Measurements from ENCODE around the gene UQCR11.
A peak's percentile ranks its signal among the peaks of the same experiment; 100 is the strongest.

Gene UQCR11

DNA sequence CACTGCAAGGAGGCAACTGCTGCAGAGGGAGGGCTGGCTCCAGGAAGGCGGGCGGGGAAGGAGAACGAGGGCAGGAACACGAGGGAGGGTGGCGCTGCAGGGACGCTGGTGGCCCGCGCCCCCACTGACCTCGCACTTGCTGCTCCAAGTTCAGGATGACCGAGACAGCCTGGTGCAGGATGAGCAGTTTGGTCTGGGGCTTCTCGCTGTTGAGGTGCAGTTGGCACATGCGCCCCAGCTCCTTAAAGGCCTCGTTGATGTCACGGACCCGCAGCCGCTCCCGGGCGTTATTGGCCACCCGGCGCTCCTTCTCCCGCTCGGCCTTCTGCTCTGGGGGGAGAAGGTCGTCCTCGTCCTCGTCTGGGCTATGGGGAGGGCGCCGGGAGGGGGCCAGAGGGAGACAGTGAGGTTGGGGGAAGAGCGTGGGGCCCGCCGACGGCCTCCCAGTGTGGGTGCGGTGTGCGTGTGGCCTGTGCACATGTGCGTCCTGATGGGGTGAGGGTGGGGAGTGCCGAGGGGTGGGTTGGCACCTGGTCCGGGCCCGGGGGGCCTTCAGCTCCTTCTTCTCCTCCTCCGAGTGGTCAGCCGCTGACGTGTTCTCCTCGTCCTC, 10.0 kb upstream of the UQCR11 start:
- no peak for DNase-seq (ENCODE audit: low spot score)

DNA sequence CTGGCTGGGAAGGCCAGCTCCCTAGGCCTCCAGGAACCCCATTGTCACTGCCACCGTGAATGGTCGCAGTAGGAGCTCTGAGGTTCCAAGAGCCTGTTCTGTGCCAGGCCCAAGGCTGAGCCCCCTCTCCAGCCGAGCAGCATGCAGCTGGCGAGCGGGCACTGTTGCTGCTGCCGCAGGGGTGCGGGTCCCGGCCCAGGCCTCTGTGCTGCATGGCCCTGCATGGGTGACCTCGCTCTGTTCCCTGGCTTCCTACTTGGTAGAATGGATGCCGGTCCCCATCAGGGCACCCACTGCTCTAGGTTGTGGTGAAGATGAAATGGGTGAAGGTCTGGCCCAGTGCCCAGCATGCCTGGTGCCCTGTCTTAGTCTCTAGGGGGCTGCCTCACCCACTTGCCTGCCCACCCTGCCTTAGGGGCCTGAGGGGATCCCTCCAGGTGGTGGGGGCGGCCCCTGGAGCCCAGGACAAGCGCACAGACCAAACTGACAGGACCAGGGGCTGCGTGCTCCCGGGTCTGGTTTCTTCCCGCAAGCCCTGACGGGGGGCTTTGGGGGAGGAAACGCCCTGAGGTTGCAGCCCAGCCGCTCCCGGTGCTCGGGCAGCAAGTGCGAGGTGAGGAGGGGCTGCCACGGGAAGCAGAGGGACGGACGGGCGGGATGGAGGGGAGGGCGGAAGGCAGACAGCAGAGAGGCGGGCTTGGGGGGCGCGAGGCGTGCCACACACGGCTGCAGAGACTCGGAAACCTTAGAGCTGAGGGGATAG, 8.7 kb upstream of the UQCR11 start:
- no peak for DNase-seq (ENCODE audit: low spot score)

DNA sequence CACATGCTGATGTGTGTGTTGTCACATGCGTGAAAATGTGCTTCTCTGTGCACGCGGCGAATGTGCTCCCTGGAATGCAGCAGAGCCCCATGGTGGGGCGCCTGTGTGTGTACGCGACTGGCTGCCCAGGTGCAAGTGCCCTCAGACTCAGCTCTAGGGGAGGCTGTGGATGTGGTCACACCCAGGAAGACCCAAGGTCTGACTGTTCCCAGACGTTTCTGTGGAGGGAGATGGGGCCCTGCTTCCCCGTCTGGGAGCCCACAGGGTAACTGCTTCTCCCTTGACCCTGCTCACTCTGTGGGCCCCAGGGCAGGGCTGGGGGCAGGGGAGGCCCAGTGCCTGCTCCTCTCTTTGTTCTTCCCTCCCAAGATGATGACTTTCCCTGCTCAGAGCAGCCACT, 7.9 kb upstream of the UQCR11 start:
- no peak for DNase-seq (ENCODE audit: low spot score)

DNA sequence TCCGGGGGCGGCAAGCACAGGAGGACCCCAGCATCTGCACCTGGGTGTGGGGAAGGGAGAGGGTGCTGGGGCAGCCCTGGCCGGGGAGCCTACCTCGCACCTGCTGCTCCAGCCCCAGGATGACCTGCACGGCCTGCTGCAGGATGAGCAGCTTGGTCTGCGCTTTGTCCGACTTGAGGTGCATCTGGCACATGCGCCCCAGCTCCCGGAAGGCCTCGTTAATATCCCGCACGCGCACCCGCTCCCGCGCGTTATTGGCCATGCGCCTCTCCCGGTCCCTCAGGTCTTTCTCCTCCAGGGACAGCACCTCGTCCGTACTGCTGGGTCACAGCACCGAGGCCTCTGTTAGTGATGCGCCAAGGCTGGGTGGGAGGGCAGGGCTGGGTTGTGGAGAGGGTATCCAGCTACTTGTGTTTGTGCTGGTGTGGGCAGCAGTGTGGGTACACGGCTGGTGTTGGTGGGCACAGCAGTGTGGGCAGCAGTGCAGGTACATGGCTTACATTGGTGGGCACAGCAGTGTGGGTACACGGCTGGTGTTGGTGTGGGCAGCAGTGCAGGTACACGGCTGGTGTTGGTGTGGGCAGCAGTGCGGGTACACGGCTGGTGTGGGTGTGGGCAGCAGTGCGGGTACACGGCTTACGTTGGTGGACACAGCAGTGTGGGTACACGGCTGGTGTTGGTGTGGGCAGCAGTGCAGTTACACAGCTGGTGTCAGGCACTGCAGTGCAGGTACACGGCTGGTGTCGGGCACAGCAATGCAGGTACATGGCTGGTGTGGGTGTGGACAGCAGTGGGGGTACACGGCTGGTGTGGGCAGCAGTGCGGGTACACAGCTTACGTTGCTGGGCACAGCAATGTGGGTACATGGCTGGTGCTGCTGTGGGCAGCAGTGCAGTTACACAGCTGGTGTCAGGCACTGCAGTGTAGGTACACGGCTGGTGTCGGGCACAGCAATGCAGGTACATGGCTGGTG, 7.1 kb upstream of the UQCR11 start:
- no peak for DNase-seq (ENCODE audit: low spot score)

DNA sequence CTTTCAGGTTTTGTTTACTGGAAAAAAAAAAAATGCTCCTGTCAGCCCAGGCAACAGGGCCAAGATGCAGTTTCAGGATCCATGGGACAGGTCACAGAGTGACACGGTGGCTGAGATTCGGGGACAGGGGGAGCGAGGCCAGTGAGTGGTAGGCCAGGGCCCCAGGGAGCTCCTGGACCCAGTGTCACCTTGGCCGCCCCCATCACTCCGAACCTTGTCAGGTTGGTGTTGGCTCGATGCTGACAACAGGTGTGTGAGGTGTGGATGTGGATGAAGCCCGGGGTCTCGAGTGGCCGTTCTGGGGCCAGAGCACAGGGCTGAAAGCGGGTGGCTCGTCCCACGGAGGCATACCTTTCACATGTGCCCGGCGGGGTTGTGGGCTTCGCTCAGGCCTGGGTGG, 6.1 kb upstream of the UQCR11 start:
- DNase-seq (ENCODE audit: low spot score), result no peak

DNA sequence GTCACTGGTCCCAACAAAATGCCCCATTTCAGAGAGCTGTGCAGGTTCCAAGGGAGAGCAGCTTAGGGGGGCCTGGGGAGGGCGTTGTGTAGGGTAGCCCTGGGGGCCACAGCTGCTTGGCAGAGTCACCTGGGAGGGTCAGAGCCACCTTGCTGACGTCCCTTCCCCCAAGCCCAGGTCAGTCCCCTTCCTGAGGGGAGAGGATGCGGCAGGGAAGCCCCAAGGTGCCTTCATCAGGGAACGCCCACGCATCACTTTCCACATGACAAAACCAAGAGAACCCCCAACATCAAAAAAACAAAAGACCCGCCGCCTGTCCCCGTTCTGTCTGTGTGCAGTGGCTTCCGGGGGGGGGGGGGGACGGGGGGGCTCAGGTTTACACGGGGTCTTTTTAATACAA, 5.3 kb upstream of the UQCR11 start:
- DNase-seq (ENCODE audit: low spot score), result no peak

DNA sequence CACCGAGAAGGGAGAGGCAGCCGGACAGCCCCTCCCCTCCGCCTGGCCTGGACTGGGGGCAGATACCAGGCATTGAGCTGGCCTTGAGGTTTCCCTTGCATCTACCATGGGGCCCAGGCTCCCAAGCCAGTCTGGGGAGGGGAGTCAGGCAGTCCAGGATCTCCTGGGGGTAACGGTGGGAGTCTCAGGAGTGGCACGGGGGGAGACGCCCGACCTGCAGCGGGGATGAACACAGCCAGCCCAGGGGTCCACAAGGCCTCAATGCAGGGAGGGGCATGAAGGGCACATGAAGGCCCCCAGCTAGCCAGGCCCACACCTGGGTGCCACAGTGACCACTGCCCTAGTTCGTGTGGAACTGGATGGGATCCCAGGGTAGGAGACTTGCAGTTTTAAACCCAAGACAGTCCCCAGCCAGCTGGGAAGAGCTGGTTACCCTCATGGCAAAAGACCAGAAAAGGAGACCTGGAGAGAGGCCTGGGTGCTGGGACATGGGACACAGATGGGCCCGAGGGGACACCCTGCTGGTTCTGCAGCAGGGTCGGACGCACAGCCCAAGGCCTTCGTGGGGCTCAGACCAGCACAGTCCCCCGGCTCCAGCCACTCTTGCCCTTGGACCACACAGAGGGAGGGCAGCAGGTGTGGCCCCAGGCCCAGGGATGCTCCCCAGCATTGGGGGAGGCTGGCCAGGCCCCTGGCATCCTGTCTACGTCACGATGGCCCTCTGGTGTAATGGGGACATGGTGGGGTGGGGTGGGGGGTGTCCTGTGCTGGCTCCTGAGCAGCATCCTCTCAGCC, 4.6 kb upstream of the UQCR11 start:
- no peak for DNase-seq (ENCODE audit: low spot score)

DNA sequence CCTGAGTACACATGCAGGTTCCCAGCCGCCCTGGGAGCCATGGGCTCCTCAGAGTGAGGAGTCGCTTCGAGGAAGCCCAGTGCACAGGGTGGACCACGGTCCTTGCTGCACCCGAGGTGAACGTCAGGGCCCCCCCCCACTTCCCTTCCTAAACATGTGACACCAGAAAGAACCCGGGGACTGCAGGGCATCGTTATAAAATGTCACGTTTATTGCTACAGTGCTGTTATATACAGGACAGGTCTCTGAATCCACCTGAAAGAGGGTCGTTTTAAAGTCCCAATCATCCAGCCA, 3.8 kb upstream of the UQCR11 start:
- DNase-seq (ENCODE audit: low spot score), result no peak

DNA sequence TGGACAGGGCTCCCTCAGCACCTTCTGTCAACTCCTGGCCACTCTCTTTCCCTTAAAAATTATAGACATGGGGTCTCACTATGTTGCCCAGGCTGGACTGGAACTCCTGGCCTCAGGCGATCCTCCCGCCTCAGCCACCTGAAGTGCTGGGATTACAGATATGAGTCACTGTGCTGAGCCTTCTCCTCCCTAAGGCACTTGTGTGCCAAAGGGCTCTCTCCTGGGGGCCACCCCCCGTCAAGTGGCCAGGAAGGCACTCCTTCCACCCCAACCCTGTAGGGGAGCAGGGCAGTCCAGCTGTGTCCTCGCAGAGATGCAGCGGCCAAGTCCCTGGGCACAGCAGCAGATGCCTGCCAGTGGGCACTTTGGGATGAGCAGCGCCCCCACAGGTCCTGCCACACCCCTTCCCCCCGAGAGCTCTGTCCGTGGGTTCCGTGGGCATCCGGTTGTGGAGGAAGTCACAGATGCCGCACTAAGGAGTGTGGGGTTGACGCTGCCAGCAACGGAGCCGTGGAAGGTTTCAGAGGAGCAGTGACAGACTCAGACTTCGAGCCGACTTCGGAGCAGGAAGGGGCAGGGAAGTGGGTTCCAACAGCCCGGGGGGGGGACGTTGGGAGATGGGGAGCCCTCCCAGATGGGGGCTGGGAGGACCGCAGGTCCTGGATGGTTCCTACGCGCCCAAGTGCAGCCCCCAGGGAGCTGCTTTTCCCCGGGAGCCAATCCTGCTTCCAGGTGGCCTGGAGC, 3.3 kb upstream of the UQCR11 start:
- DNase-seq (ENCODE audit: low spot score), result no peak

DNA sequence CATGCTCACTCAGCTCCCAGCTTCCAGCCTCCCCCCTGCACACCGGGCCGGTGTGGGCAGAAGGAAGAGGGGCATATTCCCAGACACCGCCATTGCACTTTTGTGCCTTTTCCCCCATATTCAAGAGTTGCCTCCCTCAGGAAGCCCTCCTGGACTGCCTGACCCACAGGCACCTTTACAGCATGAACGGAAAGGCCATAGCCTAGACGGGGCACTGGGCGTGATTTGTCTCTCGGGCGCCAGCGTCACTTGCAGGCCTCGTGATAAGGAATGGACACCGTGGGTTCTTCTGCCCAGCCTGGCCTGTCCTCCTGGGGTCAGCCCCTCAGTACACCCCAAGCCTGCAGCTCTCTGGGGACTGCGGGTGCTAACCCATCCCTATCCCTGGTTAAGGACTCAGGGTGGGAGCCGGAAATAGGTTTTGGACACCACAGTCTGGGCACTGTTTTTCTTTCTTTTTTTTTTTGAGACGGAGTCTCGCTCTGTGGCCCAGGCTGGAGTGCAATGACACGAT, 933 bp upstream of the UQCR11 start:
- no peak for DNase-seq (ENCODE audit: low spot score)

DNA sequence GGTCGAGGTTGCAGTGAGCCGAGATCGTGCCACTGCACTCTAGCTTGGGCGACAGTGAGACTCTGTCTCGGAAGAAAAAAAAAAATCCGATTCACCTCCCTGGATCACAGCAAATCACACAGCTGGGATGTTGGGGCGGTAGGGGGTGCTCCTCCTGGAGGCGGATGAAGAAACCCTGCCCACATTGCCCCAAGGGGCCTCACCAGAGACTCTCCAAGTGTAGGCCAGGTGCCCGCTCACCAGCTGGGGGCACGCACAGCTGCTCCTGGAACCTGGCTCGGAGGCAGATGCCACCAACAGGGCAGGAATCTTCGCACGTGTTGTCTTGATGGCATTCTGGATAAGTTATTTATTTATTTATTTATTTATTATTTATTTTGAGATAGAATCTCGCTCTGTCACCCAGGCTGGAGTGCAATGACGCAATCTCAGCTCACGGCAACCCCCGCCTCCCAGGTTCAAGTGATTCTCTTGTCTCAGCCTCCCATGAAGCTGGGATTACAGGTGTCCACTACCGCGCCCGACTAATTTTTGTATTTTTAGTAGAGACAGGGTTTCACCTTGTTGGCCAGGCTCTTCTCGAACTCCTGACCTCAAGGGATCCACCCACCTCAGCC, 3.1 kb downstream of the UQCR11 start:
- no peak for DNase-seq (ENCODE audit: low spot score)

DNA sequence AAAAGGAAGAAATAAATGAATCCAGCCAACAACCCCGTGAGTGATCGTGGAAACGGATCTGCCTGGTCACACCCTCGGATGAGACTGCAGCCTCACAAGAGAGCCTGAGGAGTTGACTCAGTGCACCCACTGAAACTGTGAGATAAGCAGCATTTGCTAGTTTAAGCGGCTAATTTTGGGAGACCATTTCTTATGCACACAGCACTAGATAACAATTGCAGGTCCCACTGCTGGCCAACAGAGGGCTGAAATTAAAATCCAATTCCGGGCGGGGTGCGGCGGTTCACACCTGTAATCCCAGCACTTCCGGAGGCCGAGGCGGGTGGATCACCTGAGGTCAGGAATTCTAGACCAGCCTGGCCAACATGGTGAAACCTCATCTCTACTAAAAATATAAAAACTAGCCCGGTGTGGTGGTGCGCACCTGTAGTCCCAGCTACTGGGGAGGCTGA, 3.6 kb downstream of the UQCR11 start:
- no peak for DNase-seq (ENCODE audit: low spot score)

DNA sequence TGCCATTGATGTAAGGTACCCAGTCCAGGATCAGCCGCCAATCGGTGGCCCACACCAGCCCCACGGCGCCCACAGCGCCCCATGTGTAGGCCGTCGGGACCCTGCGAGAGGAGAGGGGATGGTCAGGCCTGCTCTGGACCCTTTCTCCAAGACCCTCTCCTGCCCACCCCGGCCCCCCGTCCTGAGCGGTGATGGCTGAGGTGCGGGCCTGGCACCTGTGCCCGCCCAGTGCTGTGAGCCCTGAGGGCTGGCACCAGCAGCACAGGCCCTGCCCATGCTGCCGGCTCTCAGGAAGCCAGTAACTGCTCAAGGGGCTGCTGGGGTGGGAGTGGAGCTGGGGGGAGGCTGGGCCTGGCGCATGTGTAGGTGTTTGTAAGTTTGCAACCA, 5.8 kb downstream of the UQCR11 start:
- DNase-seq (ENCODE audit: low spot score), result no peak

DNA sequence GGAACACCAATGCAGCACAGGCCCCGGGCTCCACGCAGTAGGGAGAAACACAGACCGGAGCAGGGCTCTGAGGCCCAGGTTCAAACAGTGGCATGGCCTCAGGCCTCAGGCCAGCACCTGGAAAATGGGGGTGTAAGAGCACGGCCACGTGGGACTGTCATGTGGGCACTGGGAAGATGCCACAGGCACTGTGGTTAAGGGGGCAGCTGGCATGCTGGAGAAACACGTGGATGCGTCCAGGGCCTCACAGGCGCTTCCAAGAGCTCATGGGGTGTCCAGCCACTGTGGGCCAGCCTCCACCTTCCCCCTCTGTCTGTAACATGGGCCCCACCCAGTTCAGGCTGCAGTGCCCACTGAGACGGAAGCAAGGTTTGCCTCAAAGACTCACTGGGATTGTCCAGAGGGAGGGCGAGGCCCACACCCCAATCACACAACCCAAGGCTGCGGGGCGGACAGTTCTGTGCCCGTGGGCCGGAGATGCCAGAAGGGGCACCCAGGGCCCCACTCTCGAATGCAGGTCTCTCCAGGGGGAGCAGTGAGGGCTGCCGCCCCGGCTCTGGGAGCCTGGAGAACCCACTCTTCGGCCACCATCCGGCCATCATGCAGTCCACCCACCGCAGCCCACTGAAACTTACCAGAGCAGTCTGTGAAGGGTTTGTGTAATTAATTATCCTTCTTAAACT, 6.3 kb downstream of the UQCR11 start:
- no peak for DNase-seq (ENCODE audit: low spot score)

DNA sequence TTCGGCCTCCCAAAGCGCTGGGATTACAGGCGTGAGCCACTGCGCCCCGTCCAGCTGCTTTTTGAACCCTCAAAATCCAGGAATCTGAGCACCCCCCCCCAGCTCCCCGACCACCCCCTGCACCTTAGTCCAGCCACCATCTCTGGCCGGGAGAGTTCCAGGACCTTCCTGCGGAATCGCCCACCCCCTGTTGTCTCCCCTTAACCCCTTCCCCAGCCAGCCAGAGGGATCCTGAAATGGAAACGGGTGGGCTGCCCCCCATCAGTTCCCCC, 11.8 kb downstream of the UQCR11 start:
- DNase-seq (ENCODE audit: low spot score), result no peak

DNA sequence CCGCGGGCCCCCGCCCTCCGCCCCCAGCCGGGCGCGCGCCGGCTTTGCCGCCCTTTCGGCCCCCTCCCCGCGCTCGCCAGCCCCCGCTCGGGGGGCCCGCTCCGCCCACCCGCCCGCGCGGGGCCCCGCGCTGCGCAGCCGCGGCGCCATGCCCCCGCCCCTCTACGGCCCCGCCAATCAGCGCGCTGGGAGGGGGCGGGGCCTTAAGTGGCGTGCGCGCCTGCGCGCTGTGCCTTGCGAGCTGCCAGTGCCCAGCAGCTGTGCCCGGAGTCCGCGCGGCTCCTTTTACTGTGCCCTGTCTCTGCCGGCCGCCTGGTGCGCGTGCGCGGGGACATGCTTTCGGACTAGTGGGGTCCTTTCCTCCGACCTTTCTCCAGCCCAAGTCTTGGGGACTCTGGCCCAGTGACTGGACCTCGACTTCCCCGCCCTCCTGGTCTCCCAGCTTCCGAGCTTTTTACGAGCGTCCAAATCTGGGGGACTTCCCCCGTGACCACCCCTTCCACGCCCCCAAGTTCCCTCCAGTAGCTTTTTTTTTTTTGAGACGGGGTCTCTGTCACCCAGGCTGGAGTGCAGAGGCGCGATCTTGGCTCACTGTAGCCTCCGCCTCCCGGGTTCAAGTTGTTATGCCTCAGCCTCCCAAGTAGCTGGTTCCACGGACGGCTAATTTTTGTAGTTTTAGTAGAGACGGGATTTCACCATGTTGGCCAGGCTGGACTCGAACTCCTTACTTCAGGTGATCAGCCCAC, 12.3 kb downstream of the UQCR11 start, which contains the start of gene MBD3:
Gene MBD3, minus strand, starts transcription at position 111 of the 746 bp plus-strand sequence. CDS start 234 bp downstream, outside the sequence.
- DNase-seq (ENCODE audit: low spot score), result peak; percentile 91

DNA sequence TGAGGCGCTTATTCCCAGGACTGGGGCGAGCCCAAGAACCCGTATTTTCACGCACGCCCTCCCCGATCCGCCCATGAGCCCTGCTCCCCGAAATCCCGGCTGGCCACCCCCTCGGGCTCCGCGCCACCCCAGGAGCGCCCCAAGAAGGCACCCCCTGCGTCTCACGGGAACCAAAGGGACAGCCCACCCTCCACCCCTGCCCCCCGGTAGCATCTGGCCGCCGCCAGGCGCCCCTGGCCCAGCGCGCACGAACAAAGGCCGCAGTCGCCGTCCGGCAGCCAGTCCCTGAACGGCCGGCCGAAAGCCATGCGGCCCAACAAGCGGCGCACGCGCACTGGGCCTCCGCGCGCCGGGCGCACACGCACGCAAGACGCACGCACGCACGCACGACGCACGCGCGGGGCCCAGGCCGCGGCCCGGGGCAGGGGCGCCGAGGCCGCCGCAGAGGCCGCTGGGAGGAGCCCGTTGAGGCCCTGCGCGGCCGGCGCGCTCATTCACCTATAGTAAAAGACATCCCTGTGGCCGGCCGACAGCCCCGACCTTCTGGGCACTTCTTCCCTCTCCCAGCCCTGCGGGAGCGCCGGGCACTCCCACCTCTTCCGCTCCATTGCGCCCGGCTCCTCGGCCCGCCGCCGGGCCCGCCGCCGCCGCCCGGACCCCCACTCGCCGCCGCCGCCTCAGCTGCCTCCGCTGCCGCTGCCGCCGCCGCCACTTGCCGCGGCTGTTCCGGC, 13.1 kb downstream of the UQCR11 start:
- DNase-seq (ENCODE audit: low spot score), result peak; percentile 84

DNA sequence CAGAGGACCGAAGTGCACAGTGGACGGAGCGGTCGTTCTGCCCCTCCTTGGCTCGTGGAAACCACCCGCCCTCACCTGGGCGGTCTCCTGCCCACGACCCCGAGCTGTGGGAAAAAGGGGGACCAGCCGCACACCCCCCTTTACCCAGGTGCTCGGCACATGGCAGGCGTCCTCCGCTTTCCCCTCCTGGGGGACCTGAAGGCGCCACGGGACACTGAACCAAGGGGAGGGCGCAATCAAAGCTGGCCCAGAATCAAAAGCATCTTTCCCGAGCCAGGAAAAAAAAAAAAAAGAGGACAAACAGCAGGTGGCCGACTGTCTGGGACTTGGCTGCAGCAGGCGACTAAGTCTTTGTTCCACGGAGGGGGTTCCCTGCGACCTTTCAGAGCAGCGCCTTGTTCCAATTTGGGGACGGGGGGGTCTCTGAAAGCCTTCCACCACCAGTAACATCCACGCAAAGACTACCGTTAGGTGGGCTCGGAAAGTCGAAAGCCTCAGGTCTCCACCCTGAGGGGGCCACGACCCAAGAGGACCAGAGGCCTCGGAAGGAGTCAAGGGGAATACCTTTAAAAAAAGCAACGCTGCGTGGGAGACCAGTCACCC, 13.7 kb downstream of the UQCR11 start:
- DNase-seq (ENCODE audit: low spot score), result no peak

All from activated CD4-positive, alpha-beta T cell treated with anti-CD3 and anti-CD28 coated beads, Interleukin-2, Interleukin-4, amounts not matched to agents 100 ng/mL and 50 ng/mL, durations not matched to agents 16 hours and 8 hours (primary cell).